Tibial artery (tissue), 4 donors: ENCODE results near the gene OR10G6.

Source experiments
- DNase-seq, 2 donors: peaks; one replicate each; pipeline ENCODE4 v3.0.0-alpha.2; 2019
- H3K27ac ChIP-seq, 2 donors: fragments of 200-600 bp; sonication (generic) in 1 of 2; 1 replicate in 1 of 2; 2 replicates in 1 of 2; pipeline ENCODE4 v1.5.1; 2018 to 2019; ENCODE audit warnings: mild to moderate bottlenecking in 1 of 2
- H3K27me3 ChIP-seq, 2 donors: fragments of 200-600 bp; sonication (generic) in 1 of 2; one replicate each; pipeline versions ENCODE4 v1.5.1 to v1.6.0; 2016 to 2019
- H3K36me3 ChIP-seq, 3 donors: fragments of 200-600 bp; sonication (generic) in 2 of 3; one replicate each; pipeline ENCODE4 v1.5.1; 2016 to 2019; ENCODE audit warnings: mild to moderate bottlenecking in 2 of 3
- H3K4me1 ChIP-seq, 4 donors: fragments of 200-600 bp; sonication (generic) in 2 of 4; 1 replicate in 3 of 4; 2 replicates in 1 of 4; pipeline ENCODE4 v1.5.1; 2016 to 2019
- H3K4me3 ChIP-seq, 2 donors: fragments of 200-600 bp; sonication (generic) in 1 of 2; 1 replicate in 1 of 2; 2 replicates in 1 of 2; pipeline ENCODE4 v1.5.1; 2018 to 2019; ENCODE audit warnings: mild to moderate bottlenecking in 2 of 2
- H3K9me3 ChIP-seq, 3 donors: fragments of 200-600 bp; sonication (generic) in 1 of 3; one replicate each; pipeline ENCODE4 v1.5.1; 2016 to 2019
- intact Hi-C: fragments of 100-400 bp; cut with DNase I; formaldehyde crosslinking; loops from one replicate; pipeline ENCODE4 v1.15.0; 2023; ENCODE audit warnings: low total_unique reads
- TF ChIP-seq, protein P1 (sequence below), 2 experiments: fragments of 200-600 bp in 1 of 2; fragments of 450-650 bp in 1 of 2; IDR thresholded peaks; one replicate each; pipeline ENCODE4 v1.5.1; 2017 to 2019; ENCODE audit warnings: antibody characterized with exemption in 2 of 2, mild to moderate bottlenecking in 1 of 2, moderate library complexity in 1 of 2

Gene OR10G6

DNA sequence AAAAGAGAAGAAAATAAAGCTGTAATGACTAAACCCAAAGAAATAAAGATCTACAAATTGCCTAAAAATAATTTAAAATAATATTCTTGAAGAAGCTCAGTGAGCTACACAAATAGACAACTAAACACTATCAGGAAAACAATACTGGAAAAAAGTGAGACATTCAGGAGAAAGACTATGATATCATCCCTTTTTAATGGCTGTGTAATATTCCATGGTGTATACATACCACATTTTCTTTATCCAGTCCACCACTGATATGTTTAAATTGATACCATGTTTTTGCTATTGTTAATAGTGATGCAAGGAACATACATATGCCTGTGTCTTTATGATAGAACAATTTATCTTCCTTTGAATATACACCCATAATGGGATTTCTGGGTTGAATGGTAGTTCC, 38.2 kb downstream of the OR10G6 start:
- no peaks in the 10 kb centered on the region for H3K4me1 ChIP-seq
- no peak for DNase-seq
- intact Hi-C loops, result no loop called here
- H3K27me3 ChIP-seq, result no peaks in the 10 kb centered on the region
- H3K9me3 ChIP-seq, result peaks cover 0 to 4% (median 0%) of the 10 kb centered on the region in 3 donors
- H3K36me3 ChIP-seq, result no peaks in the 10 kb centered on the region
- no peak overlapping the region for H3K4me3 ChIP-seq
- TF ChIP-seq, protein P1, sequence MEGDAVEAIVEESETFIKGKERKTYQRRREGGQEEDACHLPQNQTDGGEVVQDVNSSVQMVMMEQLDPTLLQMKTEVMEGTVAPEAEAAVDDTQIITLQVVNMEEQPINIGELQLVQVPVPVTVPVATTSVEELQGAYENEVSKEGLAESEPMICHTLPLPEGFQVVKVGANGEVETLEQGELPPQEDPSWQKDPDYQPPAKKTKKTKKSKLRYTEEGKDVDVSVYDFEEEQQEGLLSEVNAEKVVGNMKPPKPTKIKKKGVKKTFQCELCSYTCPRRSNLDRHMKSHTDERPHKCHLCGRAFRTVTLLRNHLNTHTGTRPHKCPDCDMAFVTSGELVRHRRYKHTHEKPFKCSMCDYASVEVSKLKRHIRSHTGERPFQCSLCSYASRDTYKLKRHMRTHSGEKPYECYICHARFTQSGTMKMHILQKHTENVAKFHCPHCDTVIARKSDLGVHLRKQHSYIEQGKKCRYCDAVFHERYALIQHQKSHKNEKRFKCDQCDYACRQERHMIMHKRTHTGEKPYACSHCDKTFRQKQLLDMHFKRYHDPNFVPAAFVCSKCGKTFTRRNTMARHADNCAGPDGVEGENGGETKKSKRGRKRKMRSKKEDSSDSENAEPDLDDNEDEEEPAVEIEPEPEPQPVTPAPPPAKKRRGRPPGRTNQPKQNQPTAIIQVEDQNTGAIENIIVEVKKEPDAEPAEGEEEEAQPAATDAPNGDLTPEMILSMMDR (IDR thresholded peaks at IDR 0.05), result no peak
- H3K27ac ChIP-seq, result no peak overlapping the region

DNA sequence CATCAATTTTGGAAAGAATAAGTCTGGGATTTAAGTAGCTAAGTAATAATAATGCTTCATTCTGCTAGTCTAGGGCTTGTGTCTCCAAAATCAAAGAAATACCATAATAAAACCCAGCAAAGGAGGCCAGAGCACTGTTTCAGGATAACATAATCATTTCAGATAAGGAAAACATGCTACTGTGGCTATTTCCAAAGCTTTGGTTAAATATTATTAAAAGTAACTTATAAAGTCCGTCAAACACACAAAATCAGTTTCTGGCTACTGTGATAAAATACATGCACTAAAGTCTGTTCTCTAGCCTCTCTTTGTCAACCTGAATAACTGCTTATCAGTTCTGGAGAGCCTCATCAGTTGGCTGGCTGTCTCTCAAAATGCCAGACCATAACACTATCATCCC, 49.8 kb downstream of the OR10G6 start:
- H3K27ac ChIP-seq, result no peak overlapping the region
- no peaks in the 10 kb centered on the region for H3K4me1 ChIP-seq
- no peaks in the 10 kb centered on the region for H3K9me3 ChIP-seq
- no peak overlapping the region for H3K4me3 ChIP-seq
- no peaks in the 10 kb centered on the region for H3K36me3 ChIP-seq
- no peak for DNase-seq
- TF ChIP-seq, protein P1 (IDR thresholded peaks at IDR 0.05), result no peak
- H3K27me3 ChIP-seq, result no peaks in the 10 kb centered on the region
- intact Hi-C loops, result no loop called here
